Spleen (tissue), 11 donors: ENCODE data around the gene SH3BGRL3. TPM values are rescaled to one million over a fixed set of nuclear protein-coding genes. Genes with fewer than 3 reads are reported as not detected.

Experiments
- DNase-seq: peaks from one replicate; pipeline ENCODE4 v3.0.0-alpha.2; 2020
- H3K27ac ChIP-seq, 8 donors: fragments of 200-600 bp; sonication (generic) in 7 of 8; 1 replicate in 4 of 8; 2 replicates in 4 of 8; pipeline versions ENCODE4 v1.5.0 to v1.8.0; 2016 to 2021; ENCODE audit warnings: inconsistent platforms in 4 of 8, mild to moderate bottlenecking in 4 of 8, moderate library complexity in 1 of 8
- H3K27me3 ChIP-seq, 7 donors: fragments of 200-600 bp; sonication (generic) in 6 of 7; replicated peaks in 1 of 7; 1 replicate in 4 of 7; 2 replicates in 3 of 7; pipeline versions ENCODE4 v1.5.0 to v1.8.0; 2016 to 2021; ENCODE audit warnings: inconsistent platforms in 3 of 7, mild to moderate bottlenecking in 1 of 7
- H3K36me3 ChIP-seq, 6 donors: fragments of 200-600 bp; sonication (generic) in 5 of 6; 1 replicate in 4 of 6; 2 replicates in 2 of 6; pipeline versions ENCODE4 v1.5.0 to v1.8.0; 2016 to 2021; ENCODE audit warnings: inconsistent platforms in 2 of 6
- H3K4me1 ChIP-seq, 6 donors: fragments of 200-600 bp; sonication (generic) in 5 of 6; 1 replicate in 3 of 6; 2 replicates in 3 of 6; pipeline versions ENCODE4 v1.5.0 to v1.8.0; 2016 to 2021; ENCODE audit warnings: inconsistent platforms in 3 of 6
- H3K4me3 ChIP-seq, 8 donors: fragments of 200-600 bp; sonication (generic) in 7 of 8; 1 replicate in 4 of 8; 2 replicates in 4 of 8; pipeline versions ENCODE4 v1.5.0 to v1.8.0; 2016 to 2021; ENCODE audit warnings: inconsistent platforms in 4 of 8, mild to moderate bottlenecking in 4 of 8, moderate library complexity in 2 of 8
- H3K9me3 ChIP-seq, 8 donors: fragments of 200-600 bp; sonication (generic) in 7 of 8; 1 replicate in 4 of 8; 2 replicates in 4 of 8; pipeline versions ENCODE4 v1.5.0 to v1.8.0; 2016 to 2021; ENCODE audit warnings: inconsistent platforms in 4 of 8
- POLR2A ChIP-seq, 3 donors: fragments of 450-650 bp; IDR thresholded peaks; one replicate each; pipeline ENCODE4 v1.5.1; 2017; ENCODE audit warnings: antibody characterized with exemption in 3 of 3, mild to moderate bottlenecking in 1 of 3
- POLR2AphosphoS5 ChIP-seq, 3 donors: sonication (generic); formaldehyde crosslinking; IDR thresholded peaks; one replicate each; pipeline ENCODE4 v1.5.1; 2017; ENCODE audit warnings: antibody characterized with exemption in 3 of 3
- WGBS, 5 donors: extraction: QIAGEN DNeasy Blood & Tissue Kit in 3 of 5; methylation state at CpG; one replicate each; pipeline versions ENCODE4 v1.1.5 to v1.1.7; 2013 to 2018; 5-methylcytosine and 5-hydroxymethylcytosine counted together
- intact Hi-C: fragments of 100-400 bp; cut with DNase I; formaldehyde crosslinking; loops from one replicate; pipeline ENCODE4 v1.15.0; 2023; ENCODE audit warnings: low total_unique reads
- polyA plus RNA-seq, 3 donors: library from polyadenylated mRNA; stranded (reverse); fragments of 200-250 nt; gene quantifications; one replicate each; pipeline ENCODE4 v1.2.1, GENCODE V29; 2013
- total RNA-seq, 7 donors: library from RNA; depleted of rRNA in 3 of 7; stranded (reverse); fragments of >200 nt in 3 of 7; fragmentation: NEBNext Ultra II Directional in 4 of 7; extraction: Animal tissue kit (Norgen Biotek cat#: 25700) in 4 of 7; gene quantifications; one replicate each; pipeline versions ENCODE4 v1.1.0 to v1.2.1, GENCODE V29; 2016 to 2021
- TF ChIP-seq, protein P1 (sequence below), 11 experiments: fragments of 200-600 bp in 7 of 11; fragments of 450-650 bp in 4 of 11; sonication (generic) in 4 of 11; IDR thresholded peaks in 8 of 11; conservative IDR thresholded peaks in 3 of 11; 1 replicate in 7 of 11; 2 replicates in 4 of 11; pipeline versions ENCODE4 v1.4.0 to v1.8.0; 2016 to 2021; ENCODE audit warnings: antibody characterized with exemption in 11 of 11, inconsistent platforms in 4 of 11, mild to moderate bottlenecking in 1 of 11
- donor health status: healthy with polysubstance abuse.
- donor health status: DM: no; HTN: no; CAD: no; lungs with moderate emphysema.
- donor health status: DM: no; HTN: no; CAD: no.
- donor health status: Bipolar disorder and iron deficiency.
- donor health status: healthy.
- donor health status: DM: no; HTN: no; CAD: no.
- donor health status: DM: yes; HTN: yes; CAD: no.

The SH3BGRL3 gene
- total and polyA plus RNA-seq, 10 donors = 139 to 319 (median 242) TPM

- Histone ChIP-seq H3K9me3 (peaks cover 0 to 3% (median under 1%) of the 10 kb centered on the region in 8 donors), H3K27ac (no peak overlapping the region), H3K27me3 (no peaks in the 10 kb centered on the region), H3K36me3 (peaks cover 0 to 98% (median 24%) of the 10 kb centered on the region in 6 donors), H3K4me1 (peaks cover 0 to 23% (median 3%) of the 10 kb centered on the region in 6 donors), H3K4me3 (no peak overlapping the region)
- DNase-seq = no peak
- TF ChIP-seq POLR2A (IDR thresholded peaks at IDR 0.05) (no peak), POLR2AphosphoS5 (IDR thresholded peaks at IDR 0.05) (no peak)
- TF ChIP-seq, protein P1, sequence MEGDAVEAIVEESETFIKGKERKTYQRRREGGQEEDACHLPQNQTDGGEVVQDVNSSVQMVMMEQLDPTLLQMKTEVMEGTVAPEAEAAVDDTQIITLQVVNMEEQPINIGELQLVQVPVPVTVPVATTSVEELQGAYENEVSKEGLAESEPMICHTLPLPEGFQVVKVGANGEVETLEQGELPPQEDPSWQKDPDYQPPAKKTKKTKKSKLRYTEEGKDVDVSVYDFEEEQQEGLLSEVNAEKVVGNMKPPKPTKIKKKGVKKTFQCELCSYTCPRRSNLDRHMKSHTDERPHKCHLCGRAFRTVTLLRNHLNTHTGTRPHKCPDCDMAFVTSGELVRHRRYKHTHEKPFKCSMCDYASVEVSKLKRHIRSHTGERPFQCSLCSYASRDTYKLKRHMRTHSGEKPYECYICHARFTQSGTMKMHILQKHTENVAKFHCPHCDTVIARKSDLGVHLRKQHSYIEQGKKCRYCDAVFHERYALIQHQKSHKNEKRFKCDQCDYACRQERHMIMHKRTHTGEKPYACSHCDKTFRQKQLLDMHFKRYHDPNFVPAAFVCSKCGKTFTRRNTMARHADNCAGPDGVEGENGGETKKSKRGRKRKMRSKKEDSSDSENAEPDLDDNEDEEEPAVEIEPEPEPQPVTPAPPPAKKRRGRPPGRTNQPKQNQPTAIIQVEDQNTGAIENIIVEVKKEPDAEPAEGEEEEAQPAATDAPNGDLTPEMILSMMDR (IDR thresholded peaks at IDR 0.05 in 8 of 11, conservative IDR thresholded peaks at IDR 0.05 in 3 of 11) = no peak
- intact Hi-C loops = no loop called here
- 81 to 92% (median 84%) methylated on average over 5 of the region's 5 CpGs for WGBS, 5 donors
Measured at GRCh38 chr1:26263212-26263611, 16.7 kb upstream of the SH3BGRL3 start.

GRCh38 chr1:26265405-26265804 lies 14.5 kb upstream of the SH3BGRL3 start:
- intact Hi-C loops = no loop called here
- WGBS, 5 donors = 90 to 100% (median 97%) methylated on average over 1 of the region's 1 CpG
- H3K36me3 ChIP-seq = peaks cover 0 to 98% (median 27%) of the 10 kb centered on the region in 6 donors

DNA sequence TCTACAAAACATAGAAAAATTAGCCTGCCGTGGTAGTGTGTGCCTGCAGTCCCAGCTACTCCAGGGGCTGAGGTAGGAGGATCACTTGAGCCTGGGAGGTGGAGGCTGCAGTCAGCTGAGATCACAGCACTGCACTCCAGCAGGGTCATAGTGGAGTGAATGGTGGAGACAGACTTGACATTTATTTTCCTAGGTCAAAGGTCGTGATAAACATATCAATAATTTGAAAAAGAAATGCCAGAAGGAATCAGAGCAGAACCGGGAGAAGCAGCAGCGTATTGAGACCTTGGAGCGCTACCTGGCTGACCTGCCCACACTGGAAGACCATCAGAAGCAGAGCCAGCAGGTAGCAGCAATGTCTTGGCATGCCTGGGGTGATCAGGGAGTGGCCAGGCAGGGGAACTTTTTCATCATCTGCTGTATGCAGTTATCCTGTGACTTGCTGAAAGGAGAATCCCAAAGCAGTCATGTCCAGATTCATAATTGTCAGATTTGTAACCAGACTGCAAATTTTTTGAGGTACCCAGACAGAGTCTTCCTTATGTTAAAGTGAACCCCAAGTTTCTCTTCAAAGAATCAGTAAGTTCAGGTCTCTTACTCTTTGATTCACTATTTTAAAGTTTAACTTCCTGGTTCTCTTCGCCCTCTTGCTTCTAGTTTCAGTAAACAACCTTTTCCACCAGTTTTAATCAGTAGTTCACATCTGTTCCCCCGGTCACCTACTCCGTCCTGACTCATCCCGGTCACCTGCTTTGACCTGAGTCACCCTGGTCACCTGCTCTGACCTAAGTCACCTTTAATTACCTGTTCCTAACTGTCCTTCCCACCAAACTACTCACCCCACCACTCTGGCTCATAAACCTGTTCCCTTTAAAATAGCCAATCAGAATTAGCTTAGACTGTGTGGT lies 11.3 kb upstream of the SH3BGRL3 start:
- Histone ChIP-seq H3K27ac (no peak overlapping the region), H3K27me3 (no peaks in the 10 kb centered on the region), H3K4me3 (no peak overlapping the region), H3K36me3 (peaks cover 0 to 95% (median 28%) of the 10 kb centered on the region in 6 donors), H3K4me1 (no peaks in the 10 kb centered on the region), H3K9me3 (peaks cover 0 to 18% (median 14%) of the 10 kb centered on the region in 8 donors)
- intact Hi-C loops = no loop called here
- TF ChIP-seq POLR2A (IDR thresholded peaks at IDR 0.05) = no peak
- no peak for DNase-seq
- WGBS, 5 donors = 96 to 100% (median 97%) methylated on average over 9 of the region's 9 CpGs

More at GRCh38 chr1:26265405-26265804, 14.5 kb upstream of the SH3BGRL3 start:
- no peak for DNase-seq
- peaks cover 0 to 18% (median 14%) of the 10 kb centered on the region in 8 donors for H3K9me3 ChIP-seq
- TF ChIP-seq POLR2AphosphoS5 (IDR thresholded peaks at IDR 0.05) (no peak), POLR2A (IDR thresholded peaks at IDR 0.05) (no peak)
- TF ChIP-seq, protein P1 (IDR thresholded peaks at IDR 0.05 in 8 of 11, conservative IDR thresholded peaks at IDR 0.05 in 3 of 11) = no peak
- H3K27me3 ChIP-seq = no peaks in the 10 kb centered on the region
- no peak overlapping the region for H3K4me3 ChIP-seq
- H3K4me1 ChIP-seq = peaks cover 0 to 5% (median 0%) of the 10 kb centered on the region in 6 donors
- no peak overlapping the region for H3K27ac ChIP-seq

DNA sequence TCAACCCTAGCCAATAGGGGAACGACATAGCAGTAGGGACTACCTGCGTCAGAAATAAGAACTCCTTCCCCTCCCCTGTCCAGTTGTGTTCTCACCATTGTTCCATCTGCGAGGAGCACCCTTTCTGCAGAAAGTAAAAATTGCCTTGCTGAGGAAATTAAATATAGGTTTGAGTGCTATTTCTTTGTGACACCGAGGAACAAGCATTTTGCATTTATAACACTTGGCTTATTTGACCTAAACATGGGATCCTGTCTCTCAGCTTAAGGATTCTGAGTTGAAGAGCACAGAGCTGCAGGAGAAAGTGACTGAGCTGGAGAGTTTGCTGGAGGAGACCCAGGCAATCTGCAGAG lies 10.7 kb upstream of the SH3BGRL3 start:
- Histone ChIP-seq H3K4me3 (no peak overlapping the region), H3K27ac (no peak overlapping the region), H3K9me3 (peaks cover 0 to 18% (median 14%) of the 10 kb centered on the region in 8 donors), H3K36me3 (peaks cover 0 to 89% (median 25%) of the 10 kb centered on the region in 6 donors), H3K4me1 (peaks cover 0 to 2% (median 0%) of the 10 kb centered on the region in 6 donors), H3K27me3 (no peaks in the 10 kb centered on the region)
- intact Hi-C loops = no loop called here
- no peak for TF ChIP-seq POLR2AphosphoS5 (IDR thresholded peaks at IDR 0.05)
- TF ChIP-seq POLR2A (IDR thresholded peaks at IDR 0.05) = no peak
- TF ChIP-seq, protein P1 (IDR thresholded peaks at IDR 0.05 in 8 of 11, conservative IDR thresholded peaks at IDR 0.05 in 3 of 11) = no peak
- WGBS, 5 donors = 98 to 99% (median 98%) methylated on average over 4 of the region's 4 CpGs
- no peak for DNase-seq
